ENCODE results near the gene CORO7. TPM values are rescaled to one million over a fixed set of nuclear protein-coding genes. Genes with fewer than 3 reads are reported as not detected.

The CORO7 gene
- total and polyA plus RNA-seq, 9 of the 15 experiments (the other 6 are each of a cell fraction or from before 2014, with no cell fraction given), result 0.45 to 77.2 (median 18.7) TPM

DNA sequence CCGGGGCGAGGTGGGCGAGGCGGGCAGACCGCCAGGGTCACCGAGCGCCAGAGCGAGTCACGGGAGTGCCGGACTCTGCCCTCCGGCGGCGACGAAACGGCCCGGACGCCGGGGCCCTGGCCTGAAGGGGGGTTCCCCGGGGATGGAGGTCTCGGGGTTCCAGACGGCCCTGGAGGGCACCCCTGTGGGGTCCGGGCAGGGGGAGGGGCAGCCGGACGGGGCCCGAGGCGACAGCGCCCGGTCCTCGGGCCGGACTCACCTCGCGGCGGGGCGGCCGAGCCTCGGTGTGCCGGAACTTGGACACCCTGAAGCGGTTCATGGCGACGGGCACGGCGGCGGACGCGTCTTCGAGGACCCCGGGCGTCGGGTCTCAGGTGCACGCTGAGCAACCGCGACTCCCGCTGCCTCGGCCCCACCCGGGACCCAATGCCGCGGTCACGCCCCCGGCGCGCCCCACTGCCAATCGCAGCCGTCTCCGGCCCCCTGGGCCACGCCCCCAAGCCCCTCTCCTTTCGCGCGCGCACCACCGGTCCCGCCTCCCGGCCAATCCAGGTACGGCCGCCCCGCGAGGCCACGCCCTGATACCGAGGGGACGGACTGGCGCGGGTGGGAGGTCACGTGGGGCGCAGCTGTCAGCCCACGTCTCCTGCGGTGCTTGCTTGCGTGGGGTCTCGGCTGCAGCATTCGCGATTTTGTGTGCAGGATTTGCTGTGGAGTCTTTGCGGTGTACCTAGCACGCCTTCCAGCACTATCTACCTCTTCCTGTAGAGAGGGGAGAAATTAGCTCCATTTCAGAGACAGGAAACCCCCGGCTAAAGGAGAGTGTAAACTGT lies at the start of gene CORO7 (continued):
- TF ChIP-seq, protein P1, sequence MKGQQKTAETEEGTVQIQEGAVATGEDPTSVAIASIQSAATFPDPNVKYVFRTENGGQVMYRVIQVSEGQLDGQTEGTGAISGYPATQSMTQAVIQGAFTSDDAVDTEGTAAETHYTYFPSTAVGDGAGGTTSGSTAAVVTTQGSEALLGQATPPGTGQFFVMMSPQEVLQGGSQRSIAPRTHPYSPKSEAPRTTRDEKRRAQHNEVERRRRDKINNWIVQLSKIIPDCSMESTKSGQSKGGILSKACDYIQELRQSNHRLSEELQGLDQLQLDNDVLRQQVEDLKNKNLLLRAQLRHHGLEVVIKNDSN (CRISPR knock-in tag; IDR thresholded peaks at IDR 0.05), result peak; percentile 100
- TF ChIP-seq RBM25 (IDR thresholded peaks at IDR 0.05; ENCODE audit: low read depth, low read length, severe bottlenecking) (peak; percentile 90), BHLHE40 (IDR thresholded peaks at IDR 0.05; ENCODE audit: low read length) (peak; percentile 87), CBFA2T3 (IDR thresholded peaks at IDR 0.05) (no peak), NFIC (IDR thresholded peaks at IDR 0.05) (0 out of 2 replicates have a peak, but pooled peaks have one; percentile 29), HDAC1 (IDR thresholded peaks at IDR 0.05) (peak in 1 of 2 experiments; percentile 89; a peak in 2 of 4 replicates), ZC3H4 (CRISPR knock-in tag; IDR thresholded peaks at IDR 0.05; ENCODE audit: borderline replicate concordance) (peak; percentile 70), MLX (CRISPR knock-in tag; conservative IDR thresholded peaks at IDR 0.05) (no peak), HMGN3 (IDR thresholded peaks at IDR 0.05; ENCODE audit: borderline replicate concordance, extremely low read depth, insufficient read length, low read depth, low read length) (peak; percentile 61), SP1 (CRISPR knock-in tag; IDR thresholded peaks at IDR 0.05) (peak; percentile 95), CREM (IDR thresholded peaks at IDR 0.05; ENCODE audit: low read depth) (0 out of 2 replicates have a peak, but pooled peaks have one; percentile 13), STAG1 (CRISPR knock-in tag; IDR thresholded peaks at IDR 0.05; ENCODE audit: borderline replicate concordance) (0 out of 2 replicates have a peak, but pooled peaks have one; percentile 10), NR1H2 (CRISPR knock-in tag; IDR thresholded peaks at IDR 0.05) (no peak), HMG20B (CRISPR knock-in tag; IDR thresholded peaks at IDR 0.05) (no peak), CBX1 (IDR thresholded peaks at IDR 0.05; ENCODE audit: low read depth) (0 out of 2 replicates have a peak, but pooled peaks have one; percentile 55), ZNF124 (CRISPR knock-in tag; IDR thresholded peaks at IDR 0.05) (no peak)
- TF ChIP-seq, protein P2, sequence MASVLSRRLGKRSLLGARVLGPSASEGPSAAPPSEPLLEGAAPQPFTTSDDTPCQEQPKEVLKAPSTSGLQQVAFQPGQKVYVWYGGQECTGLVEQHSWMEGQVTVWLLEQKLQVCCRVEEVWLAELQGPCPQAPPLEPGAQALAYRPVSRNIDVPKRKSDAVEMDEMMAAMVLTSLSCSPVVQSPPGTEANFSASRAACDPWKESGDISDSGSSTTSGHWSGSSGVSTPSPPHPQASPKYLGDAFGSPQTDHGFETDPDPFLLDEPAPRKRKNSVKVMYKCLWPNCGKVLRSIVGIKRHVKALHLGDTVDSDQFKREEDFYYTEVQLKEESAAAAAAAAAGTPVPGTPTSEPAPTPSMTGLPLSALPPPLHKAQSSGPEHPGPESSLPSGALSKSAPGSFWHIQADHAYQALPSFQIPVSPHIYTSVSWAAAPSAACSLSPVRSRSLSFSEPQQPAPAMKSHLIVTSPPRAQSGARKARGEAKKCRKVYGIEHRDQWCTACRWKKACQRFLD (CRISPR knock-in tag; IDR thresholded peaks at IDR 0.05), result peak; percentile 35; the same call in 1 of the 2 replicates
- TF ChIP-seq, protein P3, sequence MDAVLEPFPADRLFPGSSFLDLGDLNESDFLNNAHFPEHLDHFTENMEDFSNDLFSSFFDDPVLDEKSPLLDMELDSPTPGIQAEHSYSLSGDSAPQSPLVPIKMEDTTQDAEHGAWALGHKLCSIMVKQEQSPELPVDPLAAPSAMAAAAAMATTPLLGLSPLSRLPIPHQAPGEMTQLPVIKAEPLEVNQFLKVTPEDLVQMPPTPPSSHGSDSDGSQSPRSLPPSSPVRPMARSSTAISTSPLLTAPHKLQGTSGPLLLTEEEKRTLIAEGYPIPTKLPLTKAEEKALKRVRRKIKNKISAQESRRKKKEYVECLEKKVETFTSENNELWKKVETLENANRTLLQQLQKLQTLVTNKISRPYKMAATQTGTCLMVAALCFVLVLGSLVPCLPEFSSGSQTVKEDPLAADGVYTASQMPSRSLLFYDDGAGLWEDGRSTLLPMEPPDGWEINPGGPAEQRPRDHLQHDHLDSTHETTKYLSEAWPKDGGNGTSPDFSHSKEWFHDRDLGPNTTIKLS (IDR thresholded peaks at IDR 0.05; ENCODE audit: borderline replicate concordance, low read depth), result 0 out of 2 replicates have a peak, but pooled peaks have one; percentile 18
- TF ChIP-seq, protein P4, sequence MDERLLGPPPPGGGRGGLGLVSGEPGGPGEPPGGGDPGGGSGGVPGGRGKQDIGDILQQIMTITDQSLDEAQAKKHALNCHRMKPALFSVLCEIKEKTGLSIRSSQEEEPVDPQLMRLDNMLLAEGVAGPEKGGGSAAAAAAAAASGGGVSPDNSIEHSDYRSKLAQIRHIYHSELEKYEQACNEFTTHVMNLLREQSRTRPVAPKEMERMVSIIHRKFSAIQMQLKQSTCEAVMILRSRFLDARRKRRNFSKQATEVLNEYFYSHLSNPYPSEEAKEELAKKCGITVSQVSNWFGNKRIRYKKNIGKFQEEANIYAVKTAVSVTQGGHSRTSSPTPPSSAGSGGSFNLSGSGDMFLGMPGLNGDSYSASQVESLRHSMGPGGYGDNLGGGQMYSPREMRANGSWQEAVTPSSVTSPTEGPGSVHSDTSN (CRISPR knock-in tag; IDR thresholded peaks at IDR 0.05; ENCODE audit: low read depth), result peak; percentile 4; the same call in 1 of the 2 replicates
- TF ChIP-seq, protein P4 (tag; conservative IDR thresholded peaks at IDR 0.05; ENCODE audit: low read depth), result no peak

Data from K562 (cell line).